Activated T-helper 1 cell treated with anti-CD3 and anti-CD28 coated beads, Interleukin-2, amount 50 U/mL, for 16 hours (primary cell): ENCODE measurements around the gene GRID1.

ENCODE experiments used
- DNase-seq, 2 donors: peaks; one replicate each; pipeline ENCODE4 v3.0.0-alpha.2; 2020; ENCODE audit warnings: low read depth in 1 of 2, low spot score in 1 of 2

Gene GRID1

DNA sequence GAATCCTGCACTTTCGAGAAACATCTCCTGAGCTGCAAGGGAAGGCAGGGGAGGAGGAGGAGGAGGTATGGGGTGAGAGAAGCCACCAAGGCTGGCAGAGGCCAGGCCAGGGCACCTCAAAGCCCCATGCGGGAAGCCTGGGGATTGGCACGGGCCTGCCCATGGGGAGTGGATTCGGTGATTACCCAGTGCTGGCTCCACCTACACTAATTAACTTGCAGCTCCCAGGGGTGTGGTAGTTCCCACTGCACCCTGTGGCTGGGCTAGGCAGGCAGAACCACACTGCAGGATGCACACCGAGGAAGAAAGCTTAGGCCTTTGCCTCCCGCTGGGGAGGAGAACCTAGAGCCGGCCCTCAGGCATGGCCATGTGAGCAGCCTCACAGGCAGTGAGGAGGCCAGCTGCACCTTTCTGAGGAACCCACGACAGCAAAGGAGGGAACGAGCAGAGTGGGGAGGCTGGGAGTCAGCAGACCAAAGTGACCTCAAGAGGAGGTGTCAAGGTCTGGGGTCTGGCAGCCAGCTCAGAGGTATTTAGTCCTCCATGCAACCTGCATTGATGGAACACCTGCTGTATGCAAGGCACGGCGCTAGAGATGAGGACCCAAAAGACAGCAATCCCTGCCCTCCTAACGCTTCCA lies 27.2 kb downstream of the GRID1 start:
- DNase-seq: no peak

DNA sequence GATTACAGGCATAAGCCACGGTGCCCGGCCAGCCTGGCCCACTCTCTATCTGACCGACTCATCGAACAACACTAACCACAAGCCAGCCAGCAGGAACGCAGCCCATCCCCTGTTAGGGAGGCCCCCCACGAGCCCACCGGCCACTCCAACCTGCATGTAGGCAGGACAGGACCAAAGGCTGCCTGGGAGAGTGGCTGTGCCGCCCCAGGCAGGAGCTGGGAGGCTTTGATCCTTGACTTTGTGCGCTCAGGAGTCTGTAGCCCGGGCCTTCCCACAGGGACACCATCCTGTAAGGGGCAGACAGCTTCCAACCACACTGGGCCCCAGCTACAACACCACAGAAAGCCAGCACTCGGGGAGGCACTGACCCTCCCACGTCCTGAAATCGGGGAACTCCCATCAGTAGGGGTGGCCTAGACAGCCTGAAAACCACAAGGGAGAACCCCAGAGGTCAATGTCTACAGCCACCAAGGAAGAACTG lies 29.4 kb downstream of the GRID1 start:
- DNase-seq: no peak

DNA sequence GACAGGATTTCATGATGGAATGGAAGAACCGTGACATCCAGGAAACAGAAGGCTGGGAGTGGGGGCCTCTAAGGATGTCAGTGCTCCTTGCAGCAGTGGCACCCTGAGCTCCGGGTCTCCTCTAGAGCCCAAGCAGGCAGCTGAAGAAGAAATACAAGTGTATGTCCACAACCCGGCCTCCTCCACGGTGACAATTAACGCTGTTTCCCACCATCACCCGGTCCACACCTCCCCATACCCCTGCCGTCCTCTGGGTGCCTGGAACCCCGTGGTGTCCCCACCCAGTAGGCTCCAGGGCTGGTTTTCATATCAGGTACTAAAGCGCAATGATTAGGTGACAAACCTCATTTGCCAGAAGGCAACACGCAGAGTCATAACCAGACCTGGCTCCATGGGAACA lies 30.3 kb downstream of the GRID1 start:
- no peak for DNase-seq

DNA sequence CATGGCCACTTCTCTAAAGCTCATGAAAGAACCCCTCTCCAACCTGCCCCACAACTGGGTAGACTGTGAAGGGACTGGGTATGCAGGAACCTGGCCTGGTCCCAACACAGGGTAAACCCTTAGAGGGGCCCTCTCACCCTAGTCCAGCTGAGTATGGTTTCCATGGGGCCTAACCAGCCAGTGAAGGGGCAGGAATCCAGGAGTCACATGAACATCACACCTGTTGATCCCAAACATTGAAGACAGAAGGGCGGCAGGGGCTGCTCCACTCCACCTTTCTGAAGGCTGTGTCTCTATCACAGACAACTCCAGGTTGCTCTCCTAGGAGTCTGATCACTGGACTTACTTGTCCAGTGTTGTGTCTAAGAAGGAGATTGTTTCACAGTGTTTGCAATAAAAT lies 30.8 kb downstream of the GRID1 start:
- no peak for DNase-seq

DNA sequence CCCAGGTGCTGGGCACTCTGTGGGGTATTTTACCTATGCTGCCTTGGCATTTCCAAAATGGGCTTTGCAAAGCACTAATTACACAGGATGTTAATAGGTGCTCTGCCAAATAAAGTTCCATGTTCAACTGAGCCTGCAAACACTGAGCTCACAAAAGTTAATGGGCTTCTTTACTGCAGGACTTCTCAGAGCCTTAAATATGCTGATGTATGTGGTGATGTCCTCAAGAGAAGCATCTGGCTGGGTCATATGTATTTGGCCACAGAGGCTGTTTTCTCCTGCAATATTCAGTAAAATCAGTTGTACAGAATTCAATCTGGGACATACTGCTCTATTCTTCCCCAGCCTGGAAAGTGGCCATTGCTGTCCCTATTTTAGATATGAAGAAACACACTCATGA lies 31.3 kb downstream of the GRID1 start:
- DNase-seq: no peak

DNA sequence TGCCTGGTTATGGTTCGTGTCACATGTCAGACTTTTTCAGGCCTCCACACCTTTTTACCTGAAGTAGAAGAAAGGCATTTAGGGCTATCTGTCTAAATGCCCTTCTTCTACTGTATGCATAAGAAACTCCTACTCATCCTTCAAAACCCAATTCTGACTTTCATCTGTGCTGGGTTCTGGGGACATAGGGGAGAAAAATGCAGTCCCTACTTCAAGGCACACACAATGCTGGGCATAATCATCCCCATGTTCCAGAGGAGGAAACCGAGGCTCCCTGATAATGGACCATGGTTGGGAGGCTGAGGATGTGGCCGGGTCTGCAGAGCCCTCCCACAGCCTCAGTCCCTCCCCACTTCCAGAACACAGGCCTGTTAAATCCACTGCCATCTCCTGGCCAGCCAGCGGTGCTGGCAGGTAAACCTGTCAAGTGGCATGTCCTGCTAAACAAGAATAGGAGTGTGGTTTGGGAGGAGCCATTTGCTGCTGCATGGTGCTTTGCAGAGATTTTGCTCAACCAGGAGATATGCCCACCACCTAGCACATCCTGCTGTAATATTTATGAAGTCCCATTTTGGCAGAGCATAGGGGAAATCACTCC lies 32.0 kb downstream of the GRID1 start:
- no peak for DNase-seq

DNA sequence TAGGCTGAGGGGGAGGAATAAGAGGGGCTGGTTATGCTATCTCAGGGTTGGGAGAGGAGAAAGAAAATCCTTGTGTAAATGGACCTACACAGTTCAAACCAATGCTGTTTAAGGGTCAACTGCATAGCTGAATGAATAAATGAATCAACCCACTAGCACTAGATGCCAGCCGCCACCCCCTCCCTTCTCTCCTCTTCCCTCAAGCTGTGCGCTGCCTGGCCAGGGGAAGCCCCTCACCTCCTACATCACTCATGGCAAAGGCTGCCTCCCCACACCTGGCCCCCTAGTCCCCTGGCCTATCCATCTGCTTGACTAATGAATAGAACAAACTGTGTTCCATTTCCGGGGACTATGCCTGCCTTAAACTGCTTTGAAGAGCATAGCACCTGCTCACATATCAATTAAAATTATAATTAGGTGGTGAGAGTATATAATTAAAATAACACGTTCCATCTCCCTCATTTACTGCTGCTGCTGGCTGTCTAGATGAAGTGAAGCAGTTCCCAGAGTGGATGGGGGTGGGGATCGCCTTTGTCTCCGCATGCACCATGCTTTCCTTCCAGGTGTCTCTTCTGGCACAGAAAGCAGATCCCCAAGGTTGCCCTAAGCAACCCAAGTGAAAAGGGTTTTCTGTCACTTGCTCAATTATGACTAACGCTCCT lies 32.6 kb downstream of the GRID1 start:
- no peak for DNase-seq

DNA sequence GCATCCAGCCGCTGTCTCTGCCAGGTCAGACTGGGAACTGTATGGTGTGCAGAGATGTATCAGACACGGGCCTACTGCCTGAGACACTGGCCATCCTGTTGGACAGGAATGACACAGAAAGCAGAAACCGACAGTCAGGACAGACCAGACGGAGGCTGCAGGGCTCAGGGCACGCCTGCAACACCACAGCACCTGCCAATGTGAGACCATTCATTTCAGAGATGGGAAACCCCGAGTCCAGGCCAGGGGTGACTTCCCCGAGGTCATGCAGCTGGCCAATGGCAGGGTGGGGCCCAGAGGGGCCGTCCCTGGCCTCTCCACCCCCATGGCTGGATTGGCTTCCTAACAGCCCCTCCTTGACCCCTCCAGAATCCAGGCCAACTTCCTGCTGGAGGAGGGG lies 34.7 kb downstream of the GRID1 start:
- DNase-seq: no peak

DNA sequence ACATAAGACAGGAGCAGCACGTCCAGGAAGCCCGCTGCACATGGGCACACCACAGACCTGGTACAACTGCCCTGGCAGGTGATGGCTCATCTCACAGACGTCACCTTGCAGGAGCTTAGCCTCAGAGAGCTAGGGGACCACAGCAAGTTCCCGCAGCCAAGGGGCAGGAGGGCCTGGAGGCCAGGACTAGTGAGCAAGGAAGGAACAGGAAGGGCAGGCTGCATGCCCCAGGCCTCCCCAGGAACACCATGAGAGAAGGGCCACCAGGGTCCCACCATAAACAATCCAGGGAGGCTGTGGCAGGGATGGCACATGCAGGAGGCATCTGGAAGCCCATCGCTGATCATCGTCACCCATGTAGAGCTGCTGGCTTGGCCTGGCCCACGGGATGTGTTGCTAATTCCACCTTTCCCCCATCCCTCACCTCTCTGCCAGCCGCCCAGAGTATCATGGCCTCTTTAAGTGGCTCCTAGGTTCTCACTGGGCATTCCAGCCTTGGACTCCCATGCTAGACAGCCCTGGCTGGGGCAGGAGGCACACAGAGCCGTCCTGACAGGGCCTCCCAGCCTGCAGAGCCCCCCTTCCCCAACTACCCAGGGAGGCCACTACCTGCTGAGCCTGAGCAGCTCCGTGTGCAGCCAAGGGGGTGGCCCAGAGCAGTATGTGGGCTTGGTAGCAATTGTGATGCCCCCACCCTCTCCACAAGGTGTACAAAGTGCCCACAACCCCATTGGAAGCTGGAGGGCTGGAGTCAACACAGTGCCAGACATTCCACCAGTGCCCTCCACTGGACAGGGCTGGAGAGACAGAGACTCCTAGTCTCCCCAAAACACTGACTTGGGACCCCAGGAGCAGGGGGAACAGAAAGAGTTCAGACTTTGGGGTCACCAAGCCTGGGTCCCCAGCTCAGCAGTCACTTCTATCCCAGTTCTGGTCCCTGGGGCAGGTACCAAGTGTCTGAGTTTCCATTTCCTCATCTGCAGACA lies 35.5 kb downstream of the GRID1 start:
- DNase-seq: no peak

DNA sequence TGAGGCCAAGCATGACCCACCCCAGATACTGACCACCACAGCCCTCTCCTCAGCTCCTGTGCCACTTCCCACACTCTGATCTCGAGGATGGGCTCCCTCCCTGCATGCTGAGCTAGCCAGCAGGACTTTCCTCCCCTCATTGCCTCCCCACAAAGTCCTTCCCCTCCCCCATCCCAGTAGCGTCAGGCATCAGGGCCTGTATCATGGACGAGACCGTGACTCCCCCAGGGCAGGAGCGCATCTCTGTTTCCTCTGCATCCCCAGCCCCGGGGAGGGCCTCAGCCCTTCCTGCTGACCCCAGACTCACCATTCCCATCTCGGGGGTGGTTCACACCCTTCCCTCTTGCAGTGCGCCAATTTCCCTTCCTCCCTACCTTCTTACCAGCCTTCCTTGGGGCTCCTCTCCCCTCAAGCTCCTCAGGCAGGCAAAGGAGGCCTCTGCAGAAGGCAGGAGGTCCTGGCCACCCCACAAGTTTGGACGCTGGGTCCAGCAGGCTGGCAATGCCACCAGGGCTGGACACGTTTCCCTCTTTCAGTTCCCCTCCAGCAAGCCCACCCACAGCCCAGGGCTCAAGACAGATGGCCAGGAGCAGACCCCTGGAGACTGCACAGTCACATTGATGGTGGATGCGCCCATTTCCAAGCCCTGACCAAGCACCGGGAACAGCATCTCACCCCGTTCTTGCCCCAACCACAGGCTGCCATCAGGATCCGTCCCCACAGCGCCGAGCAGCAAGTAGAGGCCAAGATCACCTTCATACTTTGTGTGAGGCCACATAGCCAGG lies 36.5 kb downstream of the GRID1 start:
- DNase-seq: no peak

DNA sequence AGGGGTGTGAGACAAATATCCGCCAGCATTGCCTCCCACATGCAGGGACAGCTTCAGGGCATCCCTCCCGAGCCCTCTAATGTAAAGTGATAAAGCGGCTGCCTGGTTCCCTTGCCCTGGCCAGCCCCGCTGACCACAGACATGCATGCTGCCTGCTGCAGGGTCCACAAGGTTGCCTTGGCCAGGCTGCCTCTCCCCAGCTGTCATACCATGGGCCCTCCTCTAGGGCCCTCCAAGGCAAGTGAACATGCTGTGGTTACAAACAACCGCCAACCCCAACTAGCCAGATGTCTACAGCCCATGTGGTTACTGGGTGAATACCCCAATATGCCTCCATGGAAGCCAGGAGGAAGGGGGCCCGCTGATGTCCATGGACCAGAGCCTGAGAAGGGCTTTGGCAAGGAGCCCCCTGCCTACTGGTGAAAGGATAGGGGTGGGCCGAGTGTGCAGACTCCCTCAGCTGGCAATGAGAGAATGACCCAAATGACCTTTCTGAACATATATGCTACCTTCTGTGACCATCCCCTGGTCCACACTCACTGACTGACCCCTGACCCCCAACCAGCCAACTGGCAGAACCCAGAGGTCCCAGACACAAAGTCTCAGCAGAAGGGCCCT lies 37.4 kb downstream of the GRID1 start:
- no peak for DNase-seq

DNA sequence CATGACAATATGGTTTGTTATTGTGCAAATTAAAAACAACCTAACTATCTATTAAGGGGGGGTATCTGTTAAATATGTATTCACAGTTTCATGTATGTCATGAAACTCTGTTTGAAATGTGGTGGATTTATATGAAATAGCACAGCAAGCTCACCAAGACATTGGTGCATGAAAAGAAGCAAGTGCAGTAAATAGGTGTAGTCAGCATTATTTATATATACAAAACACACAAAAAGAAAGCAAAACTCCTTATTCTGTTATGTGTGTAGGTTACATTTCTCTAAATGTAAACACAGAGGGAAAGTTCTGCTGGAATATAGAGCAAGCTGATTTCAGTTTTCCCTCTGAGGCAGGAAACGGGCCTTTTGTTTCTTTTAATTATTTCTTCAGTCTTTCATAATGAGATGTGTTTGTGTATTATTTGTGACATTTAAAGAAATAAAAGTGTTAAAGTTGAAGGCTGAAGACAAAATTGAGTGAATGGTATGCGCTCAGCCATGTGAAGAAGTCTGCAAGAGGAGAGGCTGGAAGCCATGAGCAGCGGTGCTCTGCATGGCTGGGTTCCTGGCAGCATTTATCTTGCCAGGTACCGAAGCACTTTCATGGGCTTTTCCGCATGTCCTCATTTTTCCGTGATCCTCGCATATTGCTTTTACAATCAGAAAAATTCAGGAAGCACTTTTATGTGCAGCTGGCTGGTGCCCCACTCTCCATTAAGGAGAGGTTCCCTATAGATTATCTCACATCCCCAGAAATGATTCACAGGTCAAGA lies 38.5 kb downstream of the GRID1 start:
- no peak for DNase-seq

DNA sequence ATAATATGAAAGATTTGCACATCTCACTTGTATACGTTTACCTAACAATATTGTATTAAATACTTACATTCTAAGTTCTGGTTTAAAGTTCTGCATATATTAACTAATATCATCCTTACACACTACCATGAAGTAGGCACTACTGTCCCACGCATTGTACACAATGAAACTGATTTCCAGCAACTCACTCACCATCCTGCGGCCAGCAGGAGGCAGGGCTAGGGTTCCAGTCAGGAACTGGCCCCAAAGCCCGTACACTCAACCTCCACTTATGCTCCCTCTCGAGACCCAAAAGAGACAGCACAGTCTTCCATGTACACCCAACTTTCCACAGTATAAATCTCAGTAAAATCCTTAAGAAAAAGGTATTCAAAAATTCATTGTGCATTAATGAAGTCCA lies 41.4 kb downstream of the GRID1 start:
- DNase-seq: no peak

DNA sequence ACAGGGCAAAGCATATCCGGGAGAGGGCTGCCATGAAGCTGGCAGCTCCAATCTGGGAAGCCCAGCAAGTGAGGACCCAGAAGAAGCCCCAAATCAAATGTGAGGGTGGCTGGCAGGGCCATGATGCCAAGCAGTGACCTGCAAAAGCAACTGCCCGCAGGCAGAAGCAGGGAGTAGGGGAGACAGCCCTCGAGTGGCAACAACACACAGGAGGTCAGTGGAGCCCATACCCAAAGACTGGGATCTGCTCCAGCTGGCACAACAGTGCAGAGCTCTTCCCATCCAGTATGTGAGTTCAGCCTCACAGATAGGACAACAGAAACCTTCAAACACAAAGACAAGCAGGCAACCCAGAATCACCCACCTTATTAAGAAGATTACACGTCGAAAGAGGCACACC lies 45.0 kb downstream of the GRID1 start:
- DNase-seq: no peak

DNA sequence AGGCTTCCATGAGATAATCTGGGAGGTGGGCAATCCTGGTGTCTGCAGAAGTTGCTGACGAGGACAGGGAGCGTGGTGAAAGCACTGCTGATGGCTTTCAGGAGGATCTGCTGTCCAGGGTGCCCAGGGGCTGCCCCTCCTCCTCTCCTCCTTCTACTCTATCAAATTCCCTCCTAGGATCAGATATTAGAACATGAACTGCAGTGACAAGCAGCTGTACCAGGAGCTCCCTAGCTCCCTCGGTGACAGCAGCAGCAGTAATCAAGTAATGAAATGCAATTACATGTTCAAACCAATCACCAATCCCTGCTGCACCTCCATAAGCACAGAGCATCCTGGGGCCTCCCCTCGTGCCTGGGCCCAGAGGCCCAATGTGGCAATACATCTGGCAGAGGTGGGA lies 46.9 kb downstream of the GRID1 start:
- DNase-seq: no peak

DNA sequence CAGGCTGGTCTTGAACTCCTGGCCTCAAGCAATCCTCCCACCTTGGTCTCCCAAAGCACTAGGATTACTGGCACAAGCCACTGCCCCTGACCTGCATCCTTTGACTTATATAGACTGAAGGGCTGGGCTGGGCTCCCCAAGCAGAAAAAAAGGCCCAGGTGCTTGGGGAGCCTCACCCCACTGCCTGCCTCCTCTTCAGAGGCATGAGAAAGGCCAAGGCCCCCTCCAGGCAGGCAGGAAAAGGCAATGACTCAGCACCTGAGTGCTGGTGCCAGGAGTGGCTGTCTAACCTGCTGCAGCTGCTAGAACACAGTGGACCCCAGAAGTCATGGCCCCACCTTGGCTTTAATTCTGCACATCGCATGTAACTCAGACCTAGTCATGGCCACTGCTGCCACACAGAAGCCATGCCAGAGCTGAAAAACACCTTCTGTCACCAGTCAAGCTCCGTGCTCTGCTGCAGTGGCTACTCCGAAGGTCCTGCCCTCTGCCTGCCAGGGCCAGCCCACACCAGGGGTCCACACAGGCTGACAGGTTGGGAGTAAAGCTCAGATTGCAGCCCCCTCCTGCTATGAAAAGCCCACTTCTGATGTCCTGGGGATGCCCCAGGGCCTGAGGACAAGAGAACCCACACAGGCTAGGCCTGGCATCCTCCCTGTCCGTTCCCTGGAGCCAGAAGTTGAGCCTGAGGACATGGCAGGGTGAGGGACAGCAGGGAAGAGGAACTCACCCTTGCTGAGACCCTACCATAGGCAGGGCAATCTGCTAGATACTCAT lies 48.5 kb downstream of the GRID1 start:
- no peak for DNase-seq

DNA sequence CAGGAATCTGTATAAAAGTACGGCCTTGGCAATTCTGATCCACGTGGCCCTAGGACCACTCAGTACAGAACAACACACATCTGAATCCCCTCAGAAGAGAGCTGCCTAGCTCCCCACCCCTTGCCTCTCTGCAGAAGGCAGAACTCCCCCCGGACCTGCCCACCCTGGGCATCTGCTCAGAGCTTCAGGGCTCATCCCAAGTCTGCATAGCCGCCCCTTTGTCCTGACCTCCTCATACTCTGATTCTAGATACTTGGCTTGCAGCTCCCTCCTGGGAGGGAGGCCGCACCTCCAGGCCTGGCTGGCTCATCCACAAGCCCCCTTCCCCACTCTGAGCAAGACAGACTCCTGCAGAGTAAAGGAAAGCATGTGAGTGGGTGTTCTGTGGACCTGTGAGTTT lies 49.6 kb downstream of the GRID1 start:
- no peak for DNase-seq

DNA sequence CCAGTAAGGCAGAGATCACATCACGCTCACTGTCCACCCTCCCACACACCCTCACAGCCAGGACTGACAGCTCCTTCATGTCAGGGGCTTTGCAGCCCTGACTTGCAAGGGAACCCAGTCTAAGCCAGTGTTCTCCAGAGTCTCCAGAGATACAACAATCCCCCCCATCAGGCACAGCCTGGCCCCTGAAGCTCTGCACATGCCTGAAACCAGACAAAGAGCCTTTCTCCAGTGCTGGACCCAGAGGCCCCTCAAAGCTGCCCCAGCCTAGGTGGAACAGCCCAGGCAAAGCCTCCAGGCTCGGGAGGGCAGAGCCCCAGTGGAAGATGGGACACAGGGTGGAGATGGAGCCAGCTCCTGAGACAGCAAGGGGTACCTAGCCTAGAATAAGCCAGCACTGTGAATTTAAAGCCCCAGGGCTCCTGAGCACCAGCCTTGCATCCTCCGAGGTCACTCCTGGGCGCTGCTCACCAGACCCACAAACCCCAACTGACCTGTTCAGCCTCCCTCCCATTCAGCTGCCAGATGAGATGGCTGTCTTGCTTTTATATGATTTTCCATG lies 50.2 kb downstream of the GRID1 start:
- DNase-seq: no peak
